Stimulated activated naive CD4-positive, alpha-beta T cell (primary cell): Measurements from ENCODE around the gene SUGP2.
"Not testable (repeated sequence)": the region's sequence is repeated elsewhere in the genome, so short reads cannot be mapped to it uniquely, and the experiment has no call there.

Source experiments
- DNase-seq, 6 experiments: peaks; one replicate each; lab custom pipeline; 2025; lab: John Stamatoyannopoulos, UW

Gene SUGP2

DNA sequence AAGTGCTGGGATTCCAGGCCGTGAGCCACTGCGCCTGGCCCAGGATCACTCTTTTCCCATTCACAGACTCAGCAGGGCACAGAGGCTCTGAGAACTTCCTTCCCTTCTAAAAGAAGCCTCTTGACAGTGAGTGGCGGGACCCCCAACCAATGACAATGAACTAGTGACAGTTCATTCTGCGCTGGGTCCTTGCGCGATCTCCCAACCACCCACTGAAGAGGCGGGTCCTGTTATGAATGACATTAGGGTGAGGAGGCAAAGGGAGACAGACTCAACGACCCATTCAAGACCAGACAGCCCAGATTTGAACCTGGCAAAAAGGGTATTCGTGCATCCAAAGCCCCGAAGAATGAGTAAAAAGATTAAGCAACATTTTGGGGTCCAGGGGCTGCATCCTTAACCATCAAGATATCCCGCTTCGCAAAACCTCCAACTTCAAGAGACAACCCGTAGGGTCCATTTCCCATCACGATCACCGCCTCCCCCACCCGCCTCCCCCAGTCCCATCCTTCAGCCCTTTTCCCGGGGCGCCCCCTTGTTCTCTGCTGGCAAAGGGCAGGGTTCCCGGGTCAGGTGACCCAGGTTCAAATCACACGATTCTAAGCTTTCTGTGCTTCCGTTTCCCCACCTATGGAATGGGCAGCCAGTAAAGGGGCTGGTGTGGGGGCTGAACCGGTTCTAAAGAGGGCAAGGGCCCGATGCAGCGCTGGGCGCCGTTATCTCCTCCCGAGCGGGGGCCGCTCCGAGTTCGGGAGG lies 719 bp downstream of the SUGP2 start:
- DNase-seq: peak; percentile 57 to 82 (median 68)

DNA sequence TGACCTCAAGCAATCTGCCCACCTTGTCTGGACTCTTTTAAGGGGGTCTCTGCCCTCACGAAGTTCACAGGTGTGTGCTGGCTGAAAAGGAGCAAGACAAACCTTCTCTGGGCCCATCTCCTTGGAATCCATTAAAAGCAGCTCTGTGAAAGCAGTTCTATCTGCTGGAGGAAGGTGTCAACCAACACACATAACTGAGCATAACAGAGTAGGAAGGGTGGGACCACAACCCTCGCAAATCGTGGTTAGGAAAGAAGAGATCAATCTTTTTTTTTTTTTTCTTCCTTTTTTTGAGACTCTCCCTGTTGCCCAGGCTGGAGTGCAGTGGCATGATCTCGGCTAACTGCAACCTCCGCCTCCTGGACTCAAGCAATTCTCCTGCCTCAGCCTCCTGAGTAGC lies 1.4 kb downstream of the SUGP2 start:
- DNase-seq: no peak

DNA sequence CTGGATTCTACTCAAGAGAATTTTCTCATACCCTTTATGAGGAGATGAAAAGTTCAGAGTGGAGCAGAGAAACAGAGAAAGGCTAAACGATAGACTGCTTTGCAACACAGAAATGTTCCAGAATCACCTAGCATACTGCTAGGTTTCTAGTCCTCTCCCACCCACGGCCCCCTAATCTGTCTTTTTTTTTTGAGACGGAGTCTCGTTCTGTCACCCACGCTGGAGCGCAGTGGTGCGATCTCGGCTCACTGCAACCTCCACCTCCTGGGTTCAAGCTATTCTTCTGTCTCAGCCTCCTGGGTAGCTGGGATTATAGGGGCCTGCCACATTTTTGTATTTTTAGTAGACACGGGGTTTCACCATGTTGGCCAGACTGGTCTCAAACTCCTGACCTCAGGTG lies 4.8 kb downstream of the SUGP2 start:
- no peak for DNase-seq

DNA sequence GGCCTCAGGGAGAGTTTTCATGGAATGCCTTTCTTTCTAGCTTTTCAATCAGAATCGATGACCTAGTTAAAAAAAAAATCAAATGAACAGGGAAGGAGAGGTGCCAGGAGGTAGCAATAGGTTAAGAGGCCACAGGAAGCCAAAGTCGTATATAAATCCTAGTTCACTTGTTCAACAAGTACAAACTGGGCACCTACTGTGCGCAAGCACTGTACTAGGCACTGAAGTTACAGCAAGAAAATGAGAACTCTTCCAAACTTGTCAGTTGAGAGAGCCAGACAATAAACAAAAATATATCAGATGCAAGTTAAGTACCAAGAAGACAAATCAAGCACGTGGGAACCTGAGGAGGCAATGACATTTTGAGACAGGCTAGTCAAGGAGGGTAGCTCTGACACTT lies 6.1 kb downstream of the SUGP2 start:
- no peak for DNase-seq

- no peak for DNase-seq
Observed at GRCh38 chr19:19026299-19026971, 6.9 kb downstream of the SUGP2 start.

- no peak for DNase-seq
Observed at GRCh38 chr19:19025861-19026260, 7.5 kb downstream of the SUGP2 start.

DNA sequence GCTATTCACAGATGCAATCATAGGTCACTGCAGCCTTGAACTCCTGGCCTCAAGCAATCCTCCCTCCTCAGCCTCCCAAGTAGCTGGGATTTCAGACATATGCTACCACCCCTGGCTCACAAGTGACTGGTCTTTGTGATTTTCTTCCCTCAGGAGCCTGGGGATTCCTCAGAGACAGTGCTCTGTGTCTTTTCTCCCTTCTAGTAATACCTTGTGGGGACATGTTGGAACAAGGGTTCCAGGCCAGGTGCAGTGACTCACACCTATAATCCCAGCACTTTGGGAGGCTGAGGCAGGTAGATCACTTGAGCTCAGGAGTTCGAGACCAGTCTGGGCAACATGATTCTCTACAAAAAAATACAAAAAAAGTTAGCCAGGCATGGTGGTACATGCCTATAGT lies 9.9 kb downstream of the SUGP2 start:
- DNase-seq: not testable (repeated sequence)

GRCh38 chr19:19022380-19022961 lies 10.8 kb downstream of the SUGP2 start:
- DNase-seq: no peak

- no peak for DNase-seq
Observed at GRCh38 chr19:19021115-19021514, 12.2 kb downstream of the SUGP2 start.

DNA sequence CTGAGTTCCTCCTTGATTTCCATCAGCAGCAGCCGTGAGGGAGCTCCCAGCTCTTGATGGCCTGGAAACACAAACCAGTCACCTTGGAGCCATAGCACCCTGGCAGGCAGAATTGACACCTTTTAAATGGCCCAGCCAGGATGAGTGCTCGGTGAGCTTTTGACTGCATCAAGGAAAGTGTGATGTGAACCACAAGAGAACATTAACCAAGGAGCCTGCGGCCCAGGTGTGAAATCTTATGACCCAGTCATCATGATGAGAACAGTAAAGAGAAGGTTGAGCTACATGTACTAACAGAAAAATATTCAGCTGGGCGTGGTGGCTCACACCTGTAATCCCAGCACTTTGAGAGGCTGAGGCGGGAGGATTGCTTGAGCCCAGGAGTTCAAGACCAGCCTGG lies 22.8 kb downstream of the SUGP2 start:
- no peak for DNase-seq

DNA sequence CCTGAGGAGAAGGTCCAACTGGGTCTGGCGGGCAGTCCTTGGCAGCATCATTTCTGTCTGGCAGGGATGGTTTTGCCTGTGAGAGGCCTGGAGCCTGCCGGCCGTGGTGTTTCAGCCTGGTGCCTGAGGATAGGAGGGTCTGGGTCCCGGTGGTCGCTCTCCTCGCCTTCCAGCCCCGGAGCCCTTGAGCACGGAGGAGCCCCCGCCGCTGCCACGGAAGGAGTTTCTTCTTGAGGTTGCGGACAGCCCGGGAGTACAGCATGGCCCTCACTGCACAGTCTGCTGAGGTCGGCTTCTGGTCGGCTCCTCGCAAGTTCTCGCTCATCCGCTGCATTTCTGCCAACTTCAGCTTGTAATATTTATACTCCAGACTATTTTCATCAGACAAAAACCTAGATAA lies 23.4 kb downstream of the SUGP2 start:
- no peak for DNase-seq

DNA sequence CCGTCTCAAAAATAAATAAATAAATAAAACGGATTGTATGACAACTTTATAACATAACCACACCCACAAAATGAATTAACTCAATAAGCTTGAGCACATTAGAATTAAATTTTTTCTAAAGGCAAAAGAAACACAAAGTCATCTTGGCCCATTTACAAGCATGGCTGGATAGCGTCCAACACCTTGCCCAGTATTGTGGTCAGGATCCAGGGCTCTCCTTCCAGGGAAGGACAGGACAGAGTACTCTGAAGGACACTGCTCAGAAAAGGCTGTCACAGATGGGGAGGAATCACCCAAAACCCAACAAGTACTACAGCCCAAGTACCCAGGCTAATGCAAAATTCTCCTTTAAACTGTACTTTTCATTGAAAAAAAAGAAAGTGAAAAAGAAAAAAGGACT lies 27.1 kb downstream of the SUGP2 start:
- DNase-seq: no peak

DNA sequence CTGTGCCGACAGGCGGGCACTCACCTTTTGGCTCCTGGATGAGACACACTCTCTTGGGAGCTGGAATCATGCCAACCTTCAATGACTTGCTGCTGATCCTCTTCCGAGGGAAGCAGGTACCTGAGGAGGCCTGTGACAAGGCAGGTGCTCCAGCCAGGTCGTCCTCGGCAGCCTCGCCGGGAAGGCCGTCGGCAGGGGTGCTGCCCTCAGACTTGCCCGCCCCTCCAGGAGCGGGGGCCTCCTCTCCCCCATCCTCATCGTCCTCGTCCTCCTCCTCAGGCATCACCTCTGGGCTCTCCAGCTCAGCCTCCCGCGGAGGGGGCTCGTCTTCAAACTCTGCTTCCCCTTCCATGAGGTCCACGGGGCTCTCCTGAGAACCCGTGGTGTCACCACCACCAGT lies 29.2 kb downstream of the SUGP2 start:
- DNase-seq: no peak

DNA sequence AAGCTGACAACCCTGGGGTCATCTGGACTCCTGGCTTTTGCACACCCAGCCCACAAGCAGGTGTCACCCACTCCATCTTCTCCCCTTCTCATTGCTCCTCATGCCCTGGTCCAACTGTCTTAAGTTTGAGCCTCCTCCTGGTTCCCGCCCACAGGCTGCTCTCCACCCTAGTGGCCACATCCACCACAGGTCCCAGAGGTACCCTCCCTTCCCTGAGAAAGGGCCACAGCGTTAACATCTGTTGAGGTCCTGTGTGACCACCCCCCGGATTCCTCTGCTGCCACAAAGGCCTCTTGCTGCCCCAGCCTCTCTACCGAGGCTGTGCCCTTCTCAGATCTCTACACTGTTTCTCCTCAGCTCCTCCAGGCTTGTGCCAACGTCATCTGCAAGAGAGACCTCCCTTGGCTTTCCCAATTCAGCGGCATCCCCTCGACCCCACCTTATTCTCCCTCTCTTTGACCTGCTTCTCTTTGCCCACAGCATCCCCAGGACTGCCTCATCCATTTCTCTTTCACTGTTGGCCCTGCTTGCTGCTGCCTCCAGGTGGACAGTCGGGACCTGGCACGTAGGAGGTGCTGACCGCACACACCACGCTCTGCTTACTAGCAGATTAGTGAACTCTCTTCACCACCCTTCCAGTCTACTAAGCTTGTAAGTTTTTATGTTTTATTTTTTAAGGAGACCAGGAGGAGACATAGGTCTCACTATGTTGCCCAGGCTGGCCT lies 33.3 kb downstream of the SUGP2 start:
- DNase-seq: no peak

DNA sequence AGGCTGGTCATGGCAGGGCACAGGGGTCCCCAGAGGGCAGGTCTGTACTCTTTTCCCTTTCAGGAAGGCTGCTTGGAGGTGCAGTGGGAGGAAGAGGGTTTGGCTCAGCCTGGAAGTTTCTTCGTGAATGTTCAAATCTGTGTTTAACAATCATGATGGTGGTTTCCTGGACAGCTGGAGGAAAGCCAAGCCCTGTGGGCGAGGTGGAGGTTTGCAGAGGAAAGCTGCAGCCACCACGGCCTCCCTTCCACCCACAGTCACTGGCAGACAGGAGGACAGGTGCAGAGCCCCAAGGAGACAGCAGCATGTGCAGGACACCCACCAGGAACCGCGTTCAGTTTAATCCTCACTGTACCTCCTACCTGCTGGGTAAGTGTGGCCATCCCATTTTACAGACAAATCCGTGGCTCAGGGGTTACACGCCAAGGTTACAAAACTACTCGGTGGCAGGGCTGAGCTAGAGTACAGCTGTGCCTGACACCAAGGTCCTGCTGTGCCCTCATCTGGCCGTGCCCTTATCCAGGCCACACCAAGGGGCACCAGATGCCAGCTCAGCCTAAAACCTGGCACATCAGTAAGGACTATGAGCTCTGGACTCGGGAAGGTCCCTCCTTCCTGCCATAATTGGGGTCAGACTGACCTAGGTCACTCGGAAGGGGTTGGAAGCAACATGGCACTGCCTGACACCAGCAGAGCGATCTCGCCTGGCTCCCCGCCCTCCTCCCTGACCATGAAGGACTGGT lies 34.1 kb downstream of the SUGP2 start:
- DNase-seq: no peak

- no peak for DNase-seq
Observed at GRCh38 chr19:18998276-18998675, 35.0 kb downstream of the SUGP2 start.

DNA sequence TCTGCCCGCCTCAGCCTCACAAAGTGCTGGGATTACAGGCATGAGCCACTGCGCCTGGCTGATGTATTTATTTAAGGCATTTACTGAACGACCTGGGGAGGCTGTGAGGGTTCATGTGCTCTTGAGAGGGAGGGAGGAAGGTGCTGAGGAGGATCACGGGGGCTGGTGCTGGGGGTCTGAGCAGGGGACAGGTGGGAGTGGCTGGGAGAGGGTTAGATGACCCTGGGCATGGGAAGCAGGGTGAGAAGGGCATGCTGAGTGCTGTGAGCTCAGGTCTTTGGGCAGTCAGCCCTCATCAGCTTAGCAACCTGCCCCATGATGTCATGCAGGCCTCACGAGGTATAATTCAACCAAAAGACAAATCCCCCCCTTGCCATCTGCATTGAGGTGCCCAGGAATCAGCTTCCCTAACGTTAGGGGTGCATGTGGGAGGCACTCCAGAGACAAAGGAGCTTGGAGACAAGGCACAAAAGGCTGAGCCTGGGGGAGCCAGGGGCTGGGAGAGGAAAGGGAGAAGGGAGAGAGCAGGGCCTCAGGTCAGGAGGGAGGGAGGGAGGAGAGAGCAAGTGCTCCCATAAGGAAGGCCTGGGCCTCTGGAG lies 36.4 kb downstream of the SUGP2 start:
- no peak for DNase-seq

DNA sequence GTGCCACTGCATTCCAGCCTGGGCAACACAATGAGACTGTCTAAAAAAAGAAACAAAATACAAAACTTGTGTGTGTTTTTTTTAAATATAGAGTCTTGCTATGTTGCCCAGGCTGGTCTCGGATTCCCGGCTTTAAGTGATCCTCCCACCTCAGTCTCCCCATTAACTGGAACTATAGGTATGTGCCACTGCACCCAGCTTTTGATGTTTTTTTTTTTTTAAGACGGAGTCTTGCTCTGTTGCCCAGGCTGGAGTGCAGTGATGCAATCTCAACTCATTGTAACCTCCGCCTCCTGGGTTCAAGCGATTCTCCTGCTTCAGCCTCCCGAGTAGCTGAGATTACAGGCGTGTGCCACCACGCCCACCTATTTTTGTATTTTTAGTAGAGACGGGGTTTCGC lies 37.0 kb downstream of the SUGP2 start:
- DNase-seq: no peak

DNA sequence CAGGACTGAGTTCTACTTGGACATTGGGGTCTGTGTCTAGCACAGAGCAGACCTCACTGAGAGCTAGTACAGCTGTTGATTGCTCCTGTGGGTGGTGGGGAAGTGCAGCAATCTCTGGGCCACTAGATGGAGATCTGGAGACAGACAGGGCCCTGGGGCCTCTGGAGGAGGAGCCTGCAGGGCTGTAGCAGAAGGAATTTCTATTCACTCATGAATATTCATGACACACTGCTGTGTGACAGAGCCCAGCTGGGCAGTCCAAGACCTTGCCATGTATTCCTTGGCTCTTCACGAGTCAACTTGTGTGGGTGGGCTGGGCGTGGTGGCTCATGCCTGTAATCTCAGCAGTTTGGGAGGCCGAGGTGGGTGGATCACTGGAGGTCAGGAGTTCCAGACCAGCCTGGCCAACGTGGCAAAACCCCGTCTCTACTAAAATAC lies 37.5 kb downstream of the SUGP2 start:
- no peak for DNase-seq

DNA sequence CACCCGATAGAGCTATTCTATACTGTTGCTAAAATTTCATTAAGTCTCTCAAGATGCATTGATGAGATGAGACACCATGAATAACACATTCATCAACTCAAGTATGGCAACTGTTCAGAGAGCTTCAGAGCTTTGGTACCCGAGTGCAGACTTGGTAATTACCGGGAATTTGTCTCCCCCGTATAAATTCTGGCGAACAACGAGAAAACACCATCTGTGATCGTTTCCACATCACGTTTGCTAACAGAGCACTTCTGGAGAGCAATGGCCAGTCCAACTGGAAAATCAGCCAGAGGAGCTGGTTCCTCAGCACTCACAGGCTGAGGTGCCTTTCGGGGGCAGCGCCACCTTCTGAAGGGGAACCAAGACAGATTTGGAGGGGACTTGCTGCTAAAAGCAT lies 40.2 kb downstream of the SUGP2 start:
- DNase-seq: no peak

- DNase-seq: no peak
Observed at GRCh38 chr19:18992696-18993095, 40.6 kb downstream of the SUGP2 start.

DNA sequence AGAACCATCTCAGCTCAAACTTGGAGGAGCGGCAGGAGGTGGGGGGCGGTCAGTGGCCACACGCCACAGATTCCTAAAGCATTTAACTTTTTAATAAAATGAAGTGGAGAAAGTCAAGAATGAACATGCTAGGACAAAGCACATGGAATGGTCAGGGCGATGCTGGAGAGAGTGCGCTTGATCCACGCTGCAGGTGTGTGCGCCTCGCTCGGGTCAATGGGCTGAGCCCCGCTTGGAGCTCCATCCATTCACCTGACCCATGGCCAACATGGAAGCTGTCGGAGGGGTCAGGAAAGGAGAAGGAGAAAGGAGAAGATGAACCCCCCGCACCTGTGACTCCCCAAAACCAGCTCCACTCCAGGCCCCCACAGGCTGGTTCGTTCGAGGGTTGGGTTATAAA lies 41.8 kb downstream of the SUGP2 start:
- DNase-seq: no peak
